ENCODE measurements around the gene KRTAP27-1. TPM values are rescaled to one million over a fixed set of nuclear protein-coding genes. Genes with fewer than 3 reads are reported as not detected.

The KRTAP27-1 gene
- total and polyA plus RNA-seq, 8 donors = not detected

DNA sequence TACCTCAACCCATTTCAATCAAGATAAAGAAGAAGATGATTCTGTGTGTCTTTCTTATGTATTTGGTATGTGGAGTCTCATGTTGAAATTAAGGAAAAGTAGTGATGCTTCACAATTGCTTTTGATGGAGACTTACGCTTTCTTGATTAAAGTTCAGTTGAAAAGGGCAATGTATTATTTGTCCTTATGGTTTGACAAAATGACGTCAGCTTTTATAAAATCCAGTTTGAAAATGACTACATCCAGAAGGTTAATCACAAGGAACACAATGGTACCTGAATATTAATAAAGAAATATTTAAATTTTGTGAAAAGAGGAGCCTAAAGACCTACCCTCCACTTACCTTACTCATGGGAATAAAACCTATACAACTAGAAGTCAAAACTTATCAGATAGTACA lies 21.8 kb downstream of the KRTAP27-1 start:
- no peaks in the 10 kb centered on the region for H3K36me3 ChIP-seq
- H3K4me3 ChIP-seq = no peak overlapping the region
- H3K27me3 ChIP-seq = no peaks in the 10 kb centered on the region
- intact Hi-C loops (cut with DNase I; ENCODE audit: low total_unique reads) = no loop called here
- no peaks in the 10 kb centered on the region for H3K9me3 ChIP-seq
- no peaks in the 10 kb centered on the region for H3K4me1 ChIP-seq
- H3K27ac ChIP-seq = no peak overlapping the region
- no peak for DNase-seq
- TF ChIP-seq POLR2A (IDR thresholded peaks at IDR 0.05) (no peak), EP300 (IDR thresholded peaks at IDR 0.05) (no peak), POLR2AphosphoS5 (IDR thresholded peaks at IDR 0.05) (no peak)
- TF ChIP-seq, protein P1, sequence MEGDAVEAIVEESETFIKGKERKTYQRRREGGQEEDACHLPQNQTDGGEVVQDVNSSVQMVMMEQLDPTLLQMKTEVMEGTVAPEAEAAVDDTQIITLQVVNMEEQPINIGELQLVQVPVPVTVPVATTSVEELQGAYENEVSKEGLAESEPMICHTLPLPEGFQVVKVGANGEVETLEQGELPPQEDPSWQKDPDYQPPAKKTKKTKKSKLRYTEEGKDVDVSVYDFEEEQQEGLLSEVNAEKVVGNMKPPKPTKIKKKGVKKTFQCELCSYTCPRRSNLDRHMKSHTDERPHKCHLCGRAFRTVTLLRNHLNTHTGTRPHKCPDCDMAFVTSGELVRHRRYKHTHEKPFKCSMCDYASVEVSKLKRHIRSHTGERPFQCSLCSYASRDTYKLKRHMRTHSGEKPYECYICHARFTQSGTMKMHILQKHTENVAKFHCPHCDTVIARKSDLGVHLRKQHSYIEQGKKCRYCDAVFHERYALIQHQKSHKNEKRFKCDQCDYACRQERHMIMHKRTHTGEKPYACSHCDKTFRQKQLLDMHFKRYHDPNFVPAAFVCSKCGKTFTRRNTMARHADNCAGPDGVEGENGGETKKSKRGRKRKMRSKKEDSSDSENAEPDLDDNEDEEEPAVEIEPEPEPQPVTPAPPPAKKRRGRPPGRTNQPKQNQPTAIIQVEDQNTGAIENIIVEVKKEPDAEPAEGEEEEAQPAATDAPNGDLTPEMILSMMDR (IDR thresholded peaks at IDR 0.05) = no peak
- WGBS, 5 donors = 88 to 93% (median 92%) methylated on average over 2 of the region's 2 CpGs

DNA sequence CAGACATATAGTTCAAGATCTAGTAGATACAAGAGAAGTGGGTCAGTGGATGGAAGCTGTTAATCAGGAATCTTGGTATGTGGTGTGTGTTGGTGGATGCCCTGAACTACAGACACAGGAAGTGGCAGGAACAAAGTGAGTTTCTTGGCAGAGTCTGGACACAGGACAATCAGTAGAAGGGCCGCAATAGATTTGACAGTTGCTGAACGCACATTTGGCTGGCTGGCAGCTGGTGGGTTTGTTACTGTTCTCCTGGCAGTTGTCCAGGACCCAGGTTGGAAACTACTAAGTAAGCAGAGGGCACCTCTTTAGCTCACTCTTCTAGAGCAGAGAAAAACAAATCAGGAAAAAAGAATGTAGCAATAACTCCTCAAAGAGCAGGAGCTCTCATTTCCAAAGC lies 30.6 kb downstream of the KRTAP27-1 start:
- no peaks in the 10 kb centered on the region for H3K27me3 ChIP-seq
- peak overlapping the region in 1 of 5 donors; percentile 50 for H3K27ac ChIP-seq
- intact Hi-C loops (cut with DNase I; ENCODE audit: low total_unique reads) = no loop called here
- TF ChIP-seq, protein P1 (IDR thresholded peaks at IDR 0.05) = no peak
- TF ChIP-seq EP300 (IDR thresholded peaks at IDR 0.05) (no peak), POLR2A (IDR thresholded peaks at IDR 0.05) (no peak), POLR2AphosphoS5 (IDR thresholded peaks at IDR 0.05) (no peak)
- no peak overlapping the region for H3K4me3 ChIP-seq
- no peaks in the 10 kb centered on the region for H3K36me3 ChIP-seq
- peak; percentile 13 to 35 for DNase-seq
- 26 to 41% (median 36%) methylated on average over 2 of the region's 2 CpGs for WGBS, 5 donors
- H3K4me1 ChIP-seq = no peaks in the 10 kb centered on the region
- H3K9me3 ChIP-seq = no peaks in the 10 kb centered on the region

DNA sequence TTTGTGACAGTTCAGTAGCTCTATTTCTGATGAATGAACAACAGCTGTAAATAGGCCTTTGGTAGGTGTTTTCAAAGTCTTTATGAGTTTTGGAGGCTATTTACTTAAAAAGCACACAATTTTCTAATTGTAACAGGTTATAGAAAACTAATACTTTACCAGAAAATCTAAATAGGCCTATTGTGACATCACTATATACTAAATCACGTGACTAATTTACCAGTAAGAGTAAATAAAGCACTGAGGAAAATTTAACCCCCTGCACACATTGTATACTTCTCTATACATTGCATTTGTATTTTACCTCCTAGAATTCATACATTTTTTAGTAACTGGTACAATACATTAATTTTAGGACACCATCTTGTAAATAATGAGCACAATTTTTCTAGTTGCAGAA lies 32.4 kb downstream of the KRTAP27-1 start:
- WGBS, 5 donors = 8 to 23% (median 16%) methylated on average over 1 of the region's 1 CpG
- H3K4me1 ChIP-seq = no peaks in the 10 kb centered on the region
- no peak for DNase-seq
- no peaks in the 10 kb centered on the region for H3K9me3 ChIP-seq
- no peak for TF ChIP-seq POLR2AphosphoS5 (IDR thresholded peaks at IDR 0.05)
- TF ChIP-seq POLR2A (IDR thresholded peaks at IDR 0.05) = no peak
- TF ChIP-seq, protein P1 (IDR thresholded peaks at IDR 0.05) = no peak
- TF ChIP-seq EP300 (IDR thresholded peaks at IDR 0.05) = no peak
- no peaks in the 10 kb centered on the region for H3K36me3 ChIP-seq
- H3K27me3 ChIP-seq = no peaks in the 10 kb centered on the region
- intact Hi-C loops (cut with DNase I; ENCODE audit: low total_unique reads) = no loop called here
- H3K4me3 ChIP-seq = no peak overlapping the region
- no peak overlapping the region for H3K27ac ChIP-seq

DNA sequence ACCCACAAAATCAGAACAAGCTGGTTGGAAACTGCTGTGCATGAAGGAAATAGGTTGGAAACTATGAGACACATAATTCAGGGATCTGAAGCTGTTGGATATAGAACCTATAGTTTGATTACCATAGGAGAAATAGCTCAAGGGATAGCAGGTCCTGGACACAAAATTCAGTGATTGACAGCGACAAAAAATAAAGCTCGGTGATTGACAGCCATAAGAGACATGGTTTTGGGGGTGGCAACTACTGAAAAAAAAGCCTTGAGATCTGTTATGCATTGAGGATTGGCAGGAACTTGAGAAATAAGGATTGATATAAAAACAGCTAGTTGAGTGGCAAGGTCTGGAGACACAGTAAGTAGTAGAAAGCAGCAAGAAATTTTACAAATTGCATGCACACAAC lies 48.3 kb downstream of the KRTAP27-1 start, which contains the start of gene KRTAP25-1:
Gene KRTAP25-1 (minus strand): TSS at position 300 of the 400 bp plus-strand sequence. CDS start 24 bp downstream, at position 276.
- Histone ChIP-seq H3K4me3 (no peak within 1 kb of the TSS), H3K27ac (no peak within 1 kb of the TSS), H3K36me3 (no peaks in the 10 kb centered on the region), H3K9me3 (no peaks in the 10 kb centered on the region), H3K27me3 (no peaks in the 10 kb centered on the region), H3K4me1 (no peaks in the 10 kb centered on the region)
- TF ChIP-seq, protein P1 (IDR thresholded peaks at IDR 0.05) = no peak
- no peak for TF ChIP-seq EP300 (IDR thresholded peaks at IDR 0.05)
- TF ChIP-seq POLR2AphosphoS5 (IDR thresholded peaks at IDR 0.05) = no peak
- TF ChIP-seq POLR2A (IDR thresholded peaks at IDR 0.05) = no peak
- intact Hi-C loops (cut with DNase I; ENCODE audit: low total_unique reads) = no loop called here
- DNase-seq = no peak
- 88 to 93% (median 93%) methylated on average over 2 of the region's 2 CpGs for whole genome bisulfite sequencing, 5 donors

Small RNAs within 50 kb of the gene (small RNA-seq; reads per million reads assigned to genes)
- gene KRTAP23-1 = 0 reads per million in 4 donors
- gene MIR4327 = 0 reads per million in 4 donors

Other genes with a start within 250 kb of the KRTAP27-1 start
- not detected for gene CLDN17, start 170.9 kb downstream of the KRTAP27-1 start, total RNA-seq
- gene CLDN17, start 170.9 kb downstream of the KRTAP27-1 start, polyA plus RNA-seq = under 1 TPM in 1 of 3 donors, not detected in 2; 0.40 TPM
- 1 to 10 TPM in 1 of 5 donors, under 1 TPM in 1, not detected in 3; 0.89 to 4.1 TPM for gene CLDN8, start 121.6 kb downstream of the KRTAP27-1 start, total RNA-seq
- gene CLDN8, start 121.6 kb downstream of the KRTAP27-1 start, polyA plus RNA-seq = 1 to 10 TPM in 1 of 3 donors, not detected in 2; 2.1 TPM
- gene KRTAP24-1, start 54.7 kb downstream of the KRTAP27-1 start, total RNA-seq = not detected
- not detected for gene KRTAP24-1, start 54.7 kb downstream of the KRTAP27-1 start, polyA plus RNA-seq
- not detected for gene KRTAP25-1, start 48.2 kb downstream of the KRTAP27-1 start, total RNA-seq
- not detected for gene KRTAP25-1, start 48.2 kb downstream of the KRTAP27-1 start, polyA plus RNA-seq
- not detected for gene KRTAP26-1, start 17.4 kb downstream of the KRTAP27-1 start, total RNA-seq
- gene KRTAP26-1, start 17.4 kb downstream of the KRTAP27-1 start, polyA plus RNA-seq = not detected
- gene KRTAP23-1, start 10.9 kb upstream of the KRTAP27-1 start, total RNA-seq = not detected
- gene KRTAP23-1, start 10.9 kb upstream of the KRTAP27-1 start, polyA plus RNA-seq = not detected
- not detected for gene KRTAP13-2, start 34.6 kb upstream of the KRTAP27-1 start, total RNA-seq
- not detected for gene KRTAP13-2, start 34.6 kb upstream of the KRTAP27-1 start, polyA plus RNA-seq
- gene KRTAP13-1, start 58.3 kb upstream of the KRTAP27-1 start, total RNA-seq = not detected
- gene KRTAP13-1, start 58.3 kb upstream of the KRTAP27-1 start, polyA plus RNA-seq = not detected
- not detected for gene KRTAP13-3, start 88.2 kb upstream of the KRTAP27-1 start, total RNA-seq
- not detected for gene KRTAP13-3, start 88.2 kb upstream of the KRTAP27-1 start, polyA plus RNA-seq
- not detected for gene KRTAP13-4, start 92.5 kb upstream of the KRTAP27-1 start, total RNA-seq
- not detected for gene KRTAP13-4, start 92.5 kb upstream of the KRTAP27-1 start, polyA plus RNA-seq
- not detected for gene KRTAP15-1, start 102.6 kb upstream of the KRTAP27-1 start, total RNA-seq
- not detected for gene KRTAP15-1, start 102.6 kb upstream of the KRTAP27-1 start, polyA plus RNA-seq
- not detected for gene KRTAP19-1, start 142.7 kb upstream of the KRTAP27-1 start, total RNA-seq
- gene KRTAP19-1, start 142.7 kb upstream of the KRTAP27-1 start, polyA plus RNA-seq = not detected
- not detected for gene KRTAP19-2, start 149.7 kb upstream of the KRTAP27-1 start, total RNA-seq
- gene KRTAP19-2, start 149.7 kb upstream of the KRTAP27-1 start, polyA plus RNA-seq = not detected
- not detected for gene KRTAP19-3, start 154.3 kb upstream of the KRTAP27-1 start, total RNA-seq
- not detected for gene KRTAP19-3, start 154.3 kb upstream of the KRTAP27-1 start, polyA plus RNA-seq
- not detected for gene KRTAP19-4, start 159.5 kb upstream of the KRTAP27-1 start, total RNA-seq
- gene KRTAP19-4, start 159.5 kb upstream of the KRTAP27-1 start, polyA plus RNA-seq = not detected
- not detected for gene KRTAP19-5, start 164.4 kb upstream of the KRTAP27-1 start, total RNA-seq
- gene KRTAP19-5, start 164.4 kb upstream of the KRTAP27-1 start, polyA plus RNA-seq = not detected
- gene KRTAP19-6, start 204.2 kb upstream of the KRTAP27-1 start, total RNA-seq = not detected
- gene KRTAP19-6, start 204.2 kb upstream of the KRTAP27-1 start, polyA plus RNA-seq = not detected
- not detected for gene KRTAP19-7, start 223.6 kb upstream of the KRTAP27-1 start, total RNA-seq
- gene KRTAP19-7, start 223.6 kb upstream of the KRTAP27-1 start, polyA plus RNA-seq = not detected

Measured in stomach (tissue), 9 donors.